ENCODE data around the gene POU4F1. TPM values are rescaled to one million over a fixed set of nuclear protein-coding genes. Genes with fewer than 3 reads are reported as not detected.
A peak's percentile ranks its signal among the peaks of the same experiment; 100 is the strongest.

Gene POU4F1
- total and polyA plus RNA-seq, 2 of the 13 experiments (the other 11 are each of a cell fraction or from before 2014, with no cell fraction given), result 1.0 to 1.1 TPM

- Histone ChIP-seq H3K9ac (ENCODE audit: insufficient read depth, low read depth, low read length) (no peak overlapping the region), H3K4me3 (replicated peaks in 1 of 3; ENCODE audit: insufficient read depth in 1 of 3, low read depth in 2 of 3, low read length in 3 of 3) (no peak overlapping the region), H3K79me2 (ENCODE audit: insufficient read depth, low read length) (no peaks in the 10 kb centered on the region), H4K20me1 (ENCODE audit: insufficient read depth, low read length) (no peaks in the 10 kb centered on the region; the same call in 1 of the 2 replicates), H3K4me2 (ENCODE audit: low read depth, low read length) (no peak overlapping the region), H3K9me3 (ENCODE audit: low read length) (no peaks in the 10 kb centered on the region), H3K4me1 (ENCODE audit: insufficient read depth, low read length) (peaks cover 18% of the 10 kb centered on the region; the same call in 1 of the 2 replicates), H3K36me3 (replicated peaks in 1 of 2; ENCODE audit: control insufficient read depth in 1 of 2, insufficient read depth in 2 of 2, low read length in 2 of 2) (peaks cover 0 to 10% of the 10 kb centered on the region in 2 experiments; a peak in 2 of 5 replicates), H3K27ac (ENCODE audit: extremely low read length, insufficient read depth, low read length) (no peak overlapping the region), H3K27me3 (ENCODE audit: control insufficient read depth in 1 of 2, insufficient read depth in 2 of 2, low read length in 2 of 2) (peaks cover 3 to 50% of the 10 kb centered on the region in 2 experiments), H2AFZ (ENCODE audit: low read length) (no peak overlapping the region)
- FAIRE-seq, result no peak
- 29% methylated on average over 4 of the region's 4 CpGs for WGBS (ENCODE audit: low lambda C conversion rate)
- POLR2A ChIA-PET, result no interaction called here
- intact Hi-C loops (cut with micrococcal nuclease; ENCODE audit: unreplicated experiment) (no loop called here), in situ Hi-C loops (cut with HindIII; ENCODE audit: extremely low pct_ligation_motif_present, low pct_unique_long_range_greater_than_20kb) (no loop called here)
- no peak for DNase-seq (ENCODE audit: low spot score)
- BruUV-seq (replicated peaks), result no TSS peak
- ATAC-seq, result no peak
- TF ChIP-seq ZNF816 (CRISPR knock-in tag; IDR thresholded peaks at IDR 0.05; ENCODE audit: borderline replicate concordance), result no peak
- TF ChIP-seq, protein P1, sequence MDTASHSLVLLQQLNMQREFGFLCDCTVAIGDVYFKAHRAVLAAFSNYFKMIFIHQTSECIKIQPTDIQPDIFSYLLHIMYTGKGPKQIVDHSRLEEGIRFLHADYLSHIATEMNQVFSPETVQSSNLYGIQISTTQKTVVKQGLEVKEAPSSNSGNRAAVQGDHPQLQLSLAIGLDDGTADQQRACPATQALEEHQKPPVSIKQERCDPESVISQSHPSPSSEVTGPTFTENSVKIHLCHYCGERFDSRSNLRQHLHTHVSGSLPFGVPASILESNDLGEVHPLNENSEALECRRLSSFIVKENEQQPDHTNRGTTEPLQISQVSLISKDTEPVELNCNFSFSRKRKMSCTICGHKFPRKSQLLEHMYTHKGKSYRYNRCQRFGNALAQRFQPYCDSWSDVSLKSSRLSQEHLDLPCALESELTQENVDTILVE (CRISPR knock-in tag; IDR thresholded peaks at IDR 0.05), result no peak
- TF ChIP-seq CBX1 (IDR thresholded peaks at IDR 0.05; ENCODE audit: low read depth), result no peak
- 0 out of 2 replicates have a peak, but pooled peaks have one; percentile 61 for TF ChIP-seq CBX2 (IDR thresholded peaks at IDR 0.05; ENCODE audit: low read depth, low read length)
- TF ChIP-seq CBX2 (CRISPR knock-in tag; IDR thresholded peaks at IDR 0.05; ENCODE audit: low read depth), result no peak
- CTCF ChIA-PET (ENCODE audit: low intra/inter-chr PET ratio, low total read pairs), result no interaction called here
Measured at GRCh38 chr13:78610381-78610883, 7.1 kb upstream of the POU4F1 start.

- no peaks in the 10 kb centered on the region; the same call in 1 of the 2 replicates for H4K20me1 ChIP-seq (ENCODE audit: insufficient read depth, low read length)
- no TSS peak for BruUV-seq (replicated peaks)
- H2AFZ ChIP-seq (ENCODE audit: low read length), result no peak overlapping the region
- no peaks in the 10 kb centered on the region for H3K79me2 ChIP-seq (ENCODE audit: insufficient read depth, low read length)
- H3K4me3 ChIP-seq (replicated peaks in 1 of 3; ENCODE audit: insufficient read depth in 1 of 3, low read depth in 2 of 3, low read length in 3 of 3), result peak overlapping the region; percentile 58 to 73 (median 69)
- peak; percentile 65 for ATAC-seq
- TF ChIP-seq HES4 (CRISPR knock-in tag; IDR thresholded peaks at IDR 0.05; ENCODE audit: borderline replicate concordance) (no peak), RBM39 (IDR thresholded peaks at IDR 0.05; ENCODE audit: low read depth, low read length, poor library complexity, severe bottlenecking) (peak; percentile 23)
- ChIA-PET CTCF (ENCODE audit: low intra/inter-chr PET ratio, low total read pairs) (no interaction called here), POLR2A (no interaction called here)
- H3K27ac ChIP-seq (ENCODE audit: extremely low read length, insufficient read depth, low read length), result no peak overlapping the region
- no peak for FAIRE-seq
- peaks cover 3 to 55% of the 10 kb centered on the region in 2 experiments for H3K27me3 ChIP-seq (ENCODE audit: control insufficient read depth in 1 of 2, insufficient read depth in 2 of 2, low read length in 2 of 2)
- 70% methylated on average over 7 of the region's 33 CpGs for WGBS (ENCODE audit: low lambda C conversion rate)
- intact Hi-C loops (cut with micrococcal nuclease; ENCODE audit: unreplicated experiment) (loop anchor here (2.0 kb wide), 1 partner anchor 37 kb away; no protein-coding TSS in a partner anchor), in situ Hi-C loops (cut with HindIII; ENCODE audit: extremely low pct_ligation_motif_present, low pct_unique_long_range_greater_than_20kb) (no loop called here)
- H3K4me1 ChIP-seq (ENCODE audit: insufficient read depth, low read length), result peaks cover 25% of the 10 kb centered on the region
- H3K9ac ChIP-seq (ENCODE audit: insufficient read depth, low read depth, low read length), result no peak overlapping the region
- DNase-seq (ENCODE audit: low spot score), result no peak
- no peaks in the 10 kb centered on the region for H3K9me3 ChIP-seq (ENCODE audit: low read length)
- peak overlapping the region; percentile 88 for H3K4me2 ChIP-seq (ENCODE audit: low read depth, low read length)
- peaks cover 0 to 5% of the 10 kb centered on the region in 2 experiments; a peak in 2 of 5 replicates for H3K36me3 ChIP-seq (replicated peaks in 1 of 2; ENCODE audit: control insufficient read depth in 1 of 2, insufficient read depth in 2 of 2, low read length in 2 of 2)
Measured at GRCh38 chr13:78609464-78610205, 6.3 kb upstream of the POU4F1 start.
